Measurements from ENCODE around the gene YIF1A. TPM values are rescaled to one million over a fixed set of nuclear protein-coding genes. Genes with fewer than 3 reads are reported as not detected.
A peak's percentile ranks its signal among the peaks of the same experiment; 100 is the strongest.

YIF1A gene
- total RNA-seq, 4 donors from 2014 or later: 60.6 to 99.7 (median 72.3) TPM

DNA sequence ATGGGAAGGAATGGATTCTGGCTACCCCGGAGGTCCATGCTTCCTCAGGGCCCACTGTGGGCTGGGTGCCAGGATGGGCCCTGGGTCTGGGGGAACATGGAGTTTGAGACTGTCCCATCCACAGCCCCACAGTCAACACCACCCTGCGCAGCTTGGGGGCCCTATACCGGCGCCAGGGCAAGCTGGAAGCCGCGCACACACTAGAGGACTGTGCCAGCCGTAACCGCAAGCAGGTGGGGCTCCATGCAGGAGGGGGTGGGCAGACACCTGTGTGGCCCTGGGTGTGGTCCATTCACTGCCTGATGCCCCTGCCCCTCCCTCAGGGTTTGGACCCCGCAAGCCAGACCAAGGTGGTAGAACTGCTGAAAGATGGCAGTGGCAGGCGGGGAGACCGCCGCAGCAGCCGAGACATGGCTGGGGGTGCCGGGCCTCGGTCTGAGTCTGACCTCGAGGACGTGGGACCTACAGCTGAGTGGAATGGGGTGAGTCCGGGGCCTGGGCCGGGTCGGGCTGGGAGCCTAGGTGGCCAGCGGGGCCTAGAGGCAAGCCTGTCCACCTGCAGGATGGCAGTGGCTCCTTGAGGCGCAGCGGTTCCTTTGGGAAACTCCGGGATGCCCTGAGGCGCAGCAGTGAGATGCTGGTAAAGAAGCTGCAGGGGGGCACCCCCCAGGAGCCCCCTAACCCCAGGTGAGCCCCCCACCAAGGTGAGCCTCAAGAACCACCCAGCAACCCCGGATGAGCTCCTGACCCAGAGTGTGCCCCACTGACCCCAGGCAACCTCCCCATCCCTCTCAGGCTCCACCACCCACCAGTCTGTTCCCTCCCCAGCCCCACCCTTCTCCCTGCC lies 23.2 kb downstream of the YIF1A start:
- in situ Hi-C loops (cut with MboI; ENCODE audit: low pct_ligation_motif_present in 1 of 4, low pct_unique_long_range_greater_than_20kb in 1 of 4, low sequenced_read_pairs in 3 of 4) (no loop called here), intact Hi-C loops (cut with DNase I; ENCODE audit: low total_unique reads) (no loop called here)
- peaks cover 20 to 31% (median 23%) of the 10 kb centered on the region in 4 donors for H3K4me1 ChIP-seq
- TF ChIP-seq POLR2A (IDR thresholded peaks at IDR 0.05): no peak
- no peak for TF ChIP-seq EP300 (IDR thresholded peaks at IDR 0.05; ENCODE audit: low read depth)
- TF ChIP-seq, protein P1, sequence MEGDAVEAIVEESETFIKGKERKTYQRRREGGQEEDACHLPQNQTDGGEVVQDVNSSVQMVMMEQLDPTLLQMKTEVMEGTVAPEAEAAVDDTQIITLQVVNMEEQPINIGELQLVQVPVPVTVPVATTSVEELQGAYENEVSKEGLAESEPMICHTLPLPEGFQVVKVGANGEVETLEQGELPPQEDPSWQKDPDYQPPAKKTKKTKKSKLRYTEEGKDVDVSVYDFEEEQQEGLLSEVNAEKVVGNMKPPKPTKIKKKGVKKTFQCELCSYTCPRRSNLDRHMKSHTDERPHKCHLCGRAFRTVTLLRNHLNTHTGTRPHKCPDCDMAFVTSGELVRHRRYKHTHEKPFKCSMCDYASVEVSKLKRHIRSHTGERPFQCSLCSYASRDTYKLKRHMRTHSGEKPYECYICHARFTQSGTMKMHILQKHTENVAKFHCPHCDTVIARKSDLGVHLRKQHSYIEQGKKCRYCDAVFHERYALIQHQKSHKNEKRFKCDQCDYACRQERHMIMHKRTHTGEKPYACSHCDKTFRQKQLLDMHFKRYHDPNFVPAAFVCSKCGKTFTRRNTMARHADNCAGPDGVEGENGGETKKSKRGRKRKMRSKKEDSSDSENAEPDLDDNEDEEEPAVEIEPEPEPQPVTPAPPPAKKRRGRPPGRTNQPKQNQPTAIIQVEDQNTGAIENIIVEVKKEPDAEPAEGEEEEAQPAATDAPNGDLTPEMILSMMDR (IDR thresholded peaks at IDR 0.05): no peak
- TF ChIP-seq POLR2AphosphoS5 (IDR thresholded peaks at IDR 0.05): no peak
- no peaks in the 10 kb centered on the region for H3K36me3 ChIP-seq
- WGBS, 2 donors (ENCODE audit: low coverage in 1 of 2): 91% methylated on average over 22 of the region's 26 CpGs; no CpG with 5 or more reads in 1 of the 2 donors
- H3K4me3 ChIP-seq: no peak overlapping the region
- peak overlapping the region in 2 of 4 donors; percentile 92 to 96 for H3K27ac ChIP-seq
- no peaks in the 10 kb centered on the region for H3K27me3 ChIP-seq
- DNase-seq: no peak
- no peaks in the 10 kb centered on the region for H3K9me3 ChIP-seq

DNA sequence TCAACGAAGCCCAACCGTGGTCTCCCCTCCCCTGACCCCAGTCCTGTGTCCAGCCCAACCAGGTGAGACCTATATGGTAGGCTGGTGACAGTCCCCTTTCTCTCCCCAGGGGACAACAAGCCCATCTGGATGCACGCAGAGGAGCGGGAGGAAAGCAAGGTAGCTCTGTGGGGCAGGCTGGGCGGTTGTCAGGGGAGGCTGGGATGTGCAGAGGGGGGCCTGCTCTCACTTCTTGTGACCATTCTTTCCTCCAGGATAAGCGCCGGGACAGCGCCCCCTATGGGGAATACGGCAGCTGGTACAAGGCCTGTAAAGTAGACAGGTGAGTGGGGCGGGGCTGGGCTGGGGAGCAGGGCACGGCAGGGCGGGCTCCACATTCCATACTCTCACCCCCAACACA lies 24.0 kb downstream of the YIF1A start:
- H3K36me3 ChIP-seq: no peaks in the 10 kb centered on the region
- in situ Hi-C loops (cut with MboI; ENCODE audit: low pct_ligation_motif_present in 1 of 4, low pct_unique_long_range_greater_than_20kb in 1 of 4, low sequenced_read_pairs in 3 of 4) (no loop called here), intact Hi-C loops (cut with DNase I; ENCODE audit: low total_unique reads) (no loop called here)
- peak; percentile 48 for DNase-seq
- TF ChIP-seq POLR2AphosphoS5 (IDR thresholded peaks at IDR 0.05) (no peak), EP300 (IDR thresholded peaks at IDR 0.05; ENCODE audit: low read depth) (no peak), POLR2A (IDR thresholded peaks at IDR 0.05) (no peak)
- TF ChIP-seq, protein P1 (IDR thresholded peaks at IDR 0.05): peak in 3 of 5 experiments; percentile 19 to 34 (median 20)
- no peaks in the 10 kb centered on the region for H3K9me3 ChIP-seq
- H3K4me3 ChIP-seq: no peak overlapping the region
- 74% methylated on average over 12 of the region's 12 CpGs; no CpG with 5 or more reads in 1 of the 2 donors for WGBS, 2 donors (ENCODE audit: low coverage in 1 of 2)
- peaks cover 16 to 23% (median 21%) of the 10 kb centered on the region in 4 donors for H3K4me1 ChIP-seq
- H3K27me3 ChIP-seq: no peaks in the 10 kb centered on the region
- H3K27ac ChIP-seq: no peak overlapping the region

DNA sequence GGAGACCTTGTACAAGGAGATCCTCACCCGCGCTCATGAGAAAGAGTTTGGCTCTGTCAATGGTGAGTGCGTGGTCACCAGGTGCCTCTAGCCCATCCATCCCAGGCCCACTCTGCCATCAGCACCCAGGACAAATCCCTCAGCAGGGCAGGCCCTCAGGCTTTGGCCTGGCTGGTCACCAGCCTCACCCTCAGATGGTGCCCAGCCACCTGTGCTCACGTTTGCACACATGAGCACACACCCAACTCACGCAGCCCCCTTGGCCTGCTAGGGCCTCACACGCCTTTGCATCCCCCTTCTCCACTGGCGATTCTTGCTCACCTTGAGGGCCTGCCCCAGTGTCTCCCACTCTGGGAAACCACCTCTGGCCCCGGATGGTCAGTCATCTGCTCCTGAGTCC lies 24.6 kb downstream of the YIF1A start:
- TF ChIP-seq, protein P1 (IDR thresholded peaks at IDR 0.05): no peak
- no peak for TF ChIP-seq POLR2A (IDR thresholded peaks at IDR 0.05)
- TF ChIP-seq POLR2AphosphoS5 (IDR thresholded peaks at IDR 0.05): no peak
- TF ChIP-seq EP300 (IDR thresholded peaks at IDR 0.05; ENCODE audit: low read depth): no peak
- in situ Hi-C loops (cut with MboI; ENCODE audit: low pct_ligation_motif_present in 1 of 4, low pct_unique_long_range_greater_than_20kb in 1 of 4, low sequenced_read_pairs in 3 of 4) (no loop called here), intact Hi-C loops (cut with DNase I; ENCODE audit: low total_unique reads) (no loop called here)
- H3K4me3 ChIP-seq: no peak overlapping the region
- H3K9me3 ChIP-seq: no peaks in the 10 kb centered on the region
- DNase-seq: no peak
- no peak overlapping the region for H3K27ac ChIP-seq
- H3K36me3 ChIP-seq: no peaks in the 10 kb centered on the region
- peaks cover 10 to 18% (median 16%) of the 10 kb centered on the region in 4 donors for H3K4me1 ChIP-seq
- 88 to 100% methylated on average over 2 to 8 of the region's 8 CpGs for WGBS, 2 donors (ENCODE audit: low coverage in 1 of 2)
- no peaks in the 10 kb centered on the region for H3K27me3 ChIP-seq

DNA sequence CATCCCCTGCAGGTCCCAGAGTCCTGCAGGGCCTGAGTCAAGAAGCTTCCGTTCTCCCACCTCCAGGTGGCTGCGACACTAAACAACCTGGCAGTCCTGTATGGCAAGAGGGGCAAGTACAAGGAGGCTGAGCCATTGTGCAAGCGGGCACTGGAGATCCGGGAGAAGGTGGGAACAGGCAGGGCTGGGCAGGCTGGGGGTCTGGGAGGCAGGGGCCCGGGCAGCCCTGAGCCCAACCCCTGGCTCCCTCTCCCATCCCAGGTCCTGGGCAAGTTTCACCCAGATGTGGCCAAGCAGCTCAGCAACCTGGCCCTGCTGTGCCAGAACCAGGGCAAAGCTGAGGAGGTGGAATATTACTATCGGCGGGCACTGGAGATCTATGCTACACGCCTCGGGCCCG lies 25.2 kb downstream of the YIF1A start:
- intact Hi-C loops (cut with DNase I; ENCODE audit: low total_unique reads) (no loop called here), in situ Hi-C loops (cut with MboI; ENCODE audit: low pct_ligation_motif_present in 1 of 4, low pct_unique_long_range_greater_than_20kb in 1 of 4, low sequenced_read_pairs in 3 of 4) (no loop called here)
- H3K4me3 ChIP-seq: no peak overlapping the region
- 94% methylated on average over 10 of the region's 10 CpGs; no CpG with 5 or more reads in 1 of the 2 donors for WGBS, 2 donors (ENCODE audit: low coverage in 1 of 2)
- peaks cover 10 to 20% (median 15%) of the 10 kb centered on the region in 4 donors for H3K4me1 ChIP-seq
- TF ChIP-seq, protein P1 (IDR thresholded peaks at IDR 0.05): no peak
- TF ChIP-seq EP300 (IDR thresholded peaks at IDR 0.05; ENCODE audit: low read depth) (no peak), POLR2AphosphoS5 (IDR thresholded peaks at IDR 0.05) (no peak), POLR2A (IDR thresholded peaks at IDR 0.05) (no peak)
- no peaks in the 10 kb centered on the region for H3K27me3 ChIP-seq
- no peaks in the 10 kb centered on the region for H3K36me3 ChIP-seq
- no peaks in the 10 kb centered on the region for H3K9me3 ChIP-seq
- no peak overlapping the region for H3K27ac ChIP-seq
- no peak for DNase-seq

Data from transverse colon (tissue), 4 donors.